HEK293 (cell line): ENCODE results near the gene ATF1.
A peak's percentile ranks its signal among the peaks of the same experiment; 100 is the strongest.

Source experiments
- CTCF ChIA-PET: fragments of 350-600 bp; formaldehyde crosslinking; extraction: SDS; loops from one replicate; lab custom pipeline; 2021; ENCODE audit warnings: antibody characterized with exemption; lab: Yijun Ruan, JAX
- POLR2A ChIA-PET: fragments of 300-600 bp; formaldehyde crosslinking; extraction: SDS; loops from one replicate; lab custom pipeline; 2020; ENCODE audit warnings: antibody characterized with exemption, inconsistent platforms; lab: Yijun Ruan, JAX
- H3K27ac ChIP-seq: fragments of 200-500 bp; sonication (Bioruptor generic); 2 replicates; pipeline ENCODE4 v1.5.1; 2014; ENCODE audit warnings: low read depth, low read length, control low read depth, inconsistent platforms; ENCODE audit errors: extremely low read depth
- H3K36me3 ChIP-seq, 2 experiments: fragments of 200-500 bp in 1 of 2; sonication (Bioruptor generic) in 1 of 2; 1 replicate in 1 of 2; 2 replicates in 1 of 2; pipeline ENCODE4 v1.5.1; 2014 to 2017; ENCODE audit warnings: inconsistent platforms in 2 of 2, low read length in 2 of 2; ENCODE audit not compliant: control insufficient read depth in 2 of 2, insufficient read depth in 1 of 2
- H3K4me1 ChIP-seq: fragments of 200-500 bp; sonication (Bioruptor generic); 2 replicates; pipeline ENCODE4 v1.5.1; 2014; ENCODE audit warnings: mild to moderate bottlenecking, low read length, inconsistent platforms; ENCODE audit not compliant: control insufficient read depth, insufficient read depth
- H3K4me3 ChIP-seq: 2 replicates; pipeline ENCODE4 v1.5.1; 2011; ENCODE audit warnings: low read depth, mild to moderate bottlenecking, control low read depth, low read length, moderate library complexity
- H3K9me3 ChIP-seq: fragments of 200-500 bp; sonication (Bioruptor generic); 2 replicates; pipeline ENCODE4 v1.5.1; 2014; ENCODE audit warnings: low read depth, low read length, inconsistent platforms; ENCODE audit not compliant: control insufficient read depth, insufficient read depth
- KLF9 ChIP-seq: fragments of 450-650 bp; formaldehyde crosslinking; IDR thresholded peaks from 2 replicates; pipeline ENCODE4 v1.5.1; 2016; ENCODE audit warnings: missing biosample characterization, missing genetic modification characterization, low read depth
- MZF1 ChIP-seq: fragments of 450-650 bp; formaldehyde crosslinking; IDR thresholded peaks from 2 replicates; pipeline ENCODE4 v1.5.1; 2017; ENCODE audit warnings: missing biosample characterization, missing genetic modification characterization, borderline replicate concordance
- PRDM1 ChIP-seq: fragments of 450-650 bp; formaldehyde crosslinking; IDR thresholded peaks from 2 replicates; pipeline ENCODE4; 2016; ENCODE audit warnings: missing biosample characterization, missing genetic modification characterization
- PRDM6 ChIP-seq: fragments of 450-650 bp; formaldehyde crosslinking; IDR thresholded peaks from 2 replicates; pipeline ENCODE4 v1.5.1; 2017; ENCODE audit warnings: missing biosample characterization, missing genetic modification characterization
- ZNF239 ChIP-seq: fragments of 450-650 bp; formaldehyde crosslinking; IDR thresholded peaks from 2 replicates; pipeline ENCODE4 v1.5.1; 2016; ENCODE audit warnings: missing biosample characterization, missing genetic modification characterization
- ZNF335 ChIP-seq: fragments of 450-650 bp; formaldehyde crosslinking; conservative IDR thresholded peaks from 2 replicates; pipeline ENCODE4 v1.5.1; 2016; ENCODE audit warnings: missing biosample characterization, missing genetic modification characterization
- ZNF391 ChIP-seq: fragments of 450-650 bp; formaldehyde crosslinking; IDR thresholded peaks from 2 replicates; pipeline ENCODE4 v1.5.1; 2016; ENCODE audit warnings: low read depth, missing biosample characterization, missing genetic modification characterization, borderline replicate concordance
- ZNF48 ChIP-seq: fragments of 450-650 bp; formaldehyde crosslinking; IDR thresholded peaks from 2 replicates; pipeline ENCODE4 v1.5.1; 2016; ENCODE audit warnings: missing biosample characterization, missing genetic modification characterization
- ZNF521 ChIP-seq: fragments of 450-650 bp; formaldehyde crosslinking; IDR thresholded peaks from 2 replicates; pipeline ENCODE4 v1.5.1; 2017; ENCODE audit warnings: missing biosample characterization, mild to moderate bottlenecking, missing genetic modification characterization
- ZNF629 ChIP-seq: fragments of 450-650 bp; formaldehyde crosslinking; IDR thresholded peaks from 2 replicates; pipeline ENCODE4 v1.5.1; 2017; ENCODE audit warnings: missing biosample characterization, missing genetic modification characterization
- ZNF704 ChIP-seq: fragments of 450-650 bp; formaldehyde crosslinking; IDR thresholded peaks from 2 replicates; pipeline ENCODE4 v1.5.1; 2016; ENCODE audit warnings: missing biosample characterization, missing genetic modification characterization
- ZNF747 ChIP-seq: fragments of 450-650 bp; formaldehyde crosslinking; IDR thresholded peaks from 2 replicates; pipeline ENCODE4 v1.5.1; 2016; ENCODE audit warnings: missing biosample characterization, missing genetic modification characterization
- TF ChIP-seq, protein P1 (sequence below): fragments of 450-650 bp; formaldehyde crosslinking; IDR thresholded peaks from 2 replicates; pipeline ENCODE4 v1.5.1; 2016; ENCODE audit warnings: missing biosample characterization, missing genetic modification characterization
- TF ChIP-seq, protein P2 (sequence below): fragments of 450-650 bp; IDR thresholded peaks from 2 replicates; pipeline ENCODE4 v1.5.1; 2018; ENCODE audit warnings: missing biosample characterization, mild to moderate bottlenecking, missing genetic modification characterization
- TF ChIP-seq, protein P3 (sequence below): fragments of 450-650 bp; formaldehyde crosslinking; IDR thresholded peaks from 2 replicates; pipeline ENCODE4 v1.5.1; 2016; ENCODE audit warnings: missing biosample characterization, missing genetic modification characterization
- TF ChIP-seq, protein P4 (sequence below): fragments of 450-650 bp; formaldehyde crosslinking; IDR thresholded peaks from 2 replicates; pipeline ENCODE4; 2016; ENCODE audit warnings: missing biosample characterization, missing genetic modification characterization

The ATF1 gene

DNA sequence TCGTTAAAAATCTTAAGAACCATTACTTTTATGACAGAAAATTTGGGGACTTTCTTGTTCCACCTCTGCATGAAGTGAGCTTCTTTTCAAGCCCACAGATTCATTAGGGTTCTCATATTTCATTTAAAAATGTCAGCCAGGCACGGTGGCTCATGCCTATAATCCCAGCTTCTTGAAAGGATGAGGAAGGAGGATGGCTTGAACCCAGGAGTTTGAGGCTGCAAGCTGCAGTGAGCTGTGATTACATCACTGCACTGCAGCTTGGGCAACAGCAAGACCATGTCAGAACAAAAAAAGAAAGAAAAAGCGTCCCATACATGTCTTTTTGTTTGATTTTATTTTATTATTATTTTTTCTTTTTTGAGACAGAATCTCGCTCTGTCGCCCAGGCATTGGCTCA is 43.4 kb upstream of the ATF1 start:
- TF ChIP-seq ZNF629 (tag by site-specific recombination) (no peak), ZNF521 (tag by site-specific recombination) (no peak), ZNF335 (tag by site-specific recombination) (no peak), ZNF48 (no peak), ZNF747 (no peak), MZF1 (tag by site-specific recombination) (0 out of 2 replicates have a peak, but pooled peaks have one; percentile 46), ZNF704 (tag by site-specific recombination) (no peak), ZNF391 (tag by site-specific recombination) (no peak), KLF9 (tag by site-specific recombination) (no peak)
- TF ChIP-seq, protein P1, sequence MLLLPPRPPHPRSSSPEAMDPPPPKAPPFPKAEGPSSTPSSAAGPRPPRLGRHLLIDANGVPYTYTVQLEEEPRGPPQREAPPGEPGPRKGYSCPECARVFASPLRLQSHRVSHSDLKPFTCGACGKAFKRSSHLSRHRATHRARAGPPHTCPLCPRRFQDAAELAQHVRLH (tag by site-specific recombination) = no peak
- TF ChIP-seq, protein P2, sequence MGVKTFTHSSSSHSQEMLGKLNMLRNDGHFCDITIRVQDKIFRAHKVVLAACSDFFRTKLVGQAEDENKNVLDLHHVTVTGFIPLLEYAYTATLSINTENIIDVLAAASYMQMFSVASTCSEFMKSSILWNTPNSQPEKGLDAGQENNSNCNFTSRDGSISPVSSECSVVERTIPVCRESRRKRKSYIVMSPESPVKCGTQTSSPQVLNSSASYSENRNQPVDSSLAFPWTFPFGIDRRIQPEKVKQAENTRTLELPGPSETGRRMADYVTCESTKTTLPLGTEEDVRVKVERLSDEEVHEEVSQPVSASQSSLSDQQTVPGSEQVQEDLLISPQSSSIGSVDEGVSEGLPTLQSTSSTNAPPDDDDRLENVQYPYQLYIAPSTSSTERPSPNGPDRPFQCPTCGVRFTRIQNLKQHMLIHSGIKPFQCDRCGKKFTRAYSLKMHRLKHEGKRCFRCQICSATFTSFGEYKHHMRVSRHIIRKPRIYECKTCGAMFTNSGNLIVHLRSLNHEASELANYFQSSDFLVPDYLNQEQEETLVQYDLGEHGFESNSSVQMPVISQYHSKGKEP (tag by site-specific recombination) = 0 out of 2 replicates have a peak, but pooled peaks have one; percentile 22
- TF ChIP-seq, protein P3, sequence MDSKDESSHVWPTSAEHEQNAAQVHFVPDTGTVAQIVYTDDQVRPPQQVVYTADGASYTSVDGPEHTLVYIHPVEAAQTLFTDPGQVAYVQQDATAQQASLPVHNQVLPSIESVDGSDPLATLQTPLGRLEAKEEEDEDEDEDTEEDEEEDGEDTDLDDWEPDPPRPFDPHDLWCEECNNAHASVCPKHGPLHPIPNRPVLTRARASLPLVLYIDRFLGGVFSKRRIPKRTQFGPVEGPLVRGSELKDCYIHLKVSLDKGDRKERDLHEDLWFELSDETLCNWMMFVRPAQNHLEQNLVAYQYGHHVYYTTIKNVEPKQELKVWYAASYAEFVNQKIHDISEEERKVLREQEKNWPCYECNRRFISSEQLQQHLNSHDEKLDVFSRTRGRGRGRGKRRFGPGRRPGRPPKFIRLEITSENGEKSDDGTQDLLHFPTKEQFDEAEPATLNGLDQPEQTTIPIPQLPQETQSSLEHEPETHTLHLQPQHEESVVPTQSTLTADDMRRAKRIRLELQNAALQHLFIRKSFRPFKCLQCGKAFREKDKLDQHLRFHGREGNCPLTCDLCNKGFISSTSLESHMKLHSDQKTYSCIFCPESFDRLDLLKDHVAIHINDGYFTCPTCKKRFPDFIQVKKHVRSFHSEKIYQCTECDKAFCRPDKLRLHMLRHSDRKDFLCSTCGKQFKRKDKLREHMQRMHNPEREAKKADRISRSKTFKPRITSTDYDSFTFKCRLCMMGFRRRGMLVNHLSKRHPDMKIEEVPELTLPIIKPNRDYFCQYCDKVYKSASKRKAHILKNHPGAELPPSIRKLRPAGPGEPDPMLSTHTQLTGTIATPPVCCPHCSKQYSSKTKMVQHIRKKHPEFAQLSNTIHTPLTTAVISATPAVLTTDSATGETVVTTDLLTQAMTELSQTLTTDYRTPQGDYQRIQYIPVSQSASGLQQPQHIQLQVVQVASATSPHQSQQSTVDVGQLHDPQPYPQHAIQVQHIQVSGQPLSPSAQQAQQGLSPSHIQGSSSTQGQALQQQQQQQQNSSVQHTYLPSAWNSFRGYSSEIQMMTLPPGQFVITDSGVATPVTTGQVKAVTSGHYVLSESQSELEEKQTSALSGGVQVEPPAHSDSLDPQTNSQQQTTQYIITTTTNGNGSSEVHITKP = peak; percentile 4
- TF ChIP-seq, protein P4, sequence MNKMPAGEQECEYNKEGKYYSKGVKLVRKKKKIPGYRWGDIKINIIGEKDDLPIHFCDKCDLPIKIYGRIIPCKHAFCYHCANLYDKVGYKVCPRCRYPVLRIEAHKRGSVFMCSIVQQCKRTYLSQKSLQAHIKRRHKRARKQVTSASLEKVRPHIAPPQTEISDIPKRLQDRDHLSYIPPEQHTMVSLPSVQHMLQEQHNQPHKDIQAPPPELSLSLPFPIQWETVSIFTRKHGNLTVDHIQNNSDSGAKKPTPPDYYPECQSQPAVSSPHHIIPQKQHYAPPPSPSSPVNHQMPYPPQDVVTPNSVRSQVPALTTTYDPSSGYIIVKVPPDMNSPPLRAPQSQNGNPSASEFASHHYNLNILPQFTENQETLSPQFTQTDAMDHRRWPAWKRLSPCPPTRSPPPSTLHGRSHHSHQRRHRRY (tag by site-specific recombination) = no peak
- CTCF ChIA-PET = interaction anchor here (0.7 to 2.5 kb wide), 2 partner anchors 10 to 14 kb away, joined by 4 to 12 read pairs; no protein-coding TSS in a partner anchor
- POLR2A ChIA-PET = no interaction called here
- H3K36me3 ChIP-seq = peaks cover 4 to 46% of the 10 kb centered on the region in 2 experiments
- H3K27ac ChIP-seq = no peak overlapping the region
- H3K4me1 ChIP-seq = peaks cover 8% of the 10 kb centered on the region
- H3K4me3 ChIP-seq = no peak overlapping the region
- H3K9me3 ChIP-seq = no peaks in the 10 kb centered on the region

- CTCF ChIA-PET = no interaction called here
- no peak overlapping the region for H3K4me3 ChIP-seq
- no peak overlapping the region for H3K27ac ChIP-seq
- POLR2A ChIA-PET = no interaction called here
- no peaks in the 10 kb centered on the region for H3K9me3 ChIP-seq
- TF ChIP-seq PRDM6 (tag by site-specific recombination) (0 out of 2 replicates have a peak, but pooled peaks have one; percentile 7), ZNF239 (tag by site-specific recombination) (no peak), PRDM1 (tag by site-specific recombination) (no peak)
- H3K4me1 ChIP-seq = peaks cover 10% of the 10 kb centered on the region
- H3K36me3 ChIP-seq = peaks cover 9 to 59% of the 10 kb centered on the region in 2 experiments
These were observed 40.0 kb upstream of the ATF1 start for GRCh38 chr12:50723865-50724264.
